A673 (cell line): ENCODE data around the gene CMTM2. TPM values are rescaled to one million over a fixed set of nuclear protein-coding genes. Genes with fewer than 3 reads are reported as not detected.

Source experiments
- BruUV-seq: library from RNA; stranded (reverse); fragments of 400-500 nt; replicated peaks from 2 replicates; lab custom pipeline; 2021; lab: Mats Ljungman, UMichigan
- CTCF ChIA-PET: fragments of 300-600 bp; sonication (Branson Sonifier 250); formaldehyde crosslinking; loops from one replicate; lab custom pipeline; 2022; ENCODE audit warnings: antibody characterized with exemption; lab: Charles Lee
- POLR2A ChIA-PET: fragments of 300-600 bp; sonication (Branson Sonifier 250); formaldehyde crosslinking; loops from one replicate; lab custom pipeline; 2022; ENCODE audit warnings: antibody characterized with exemption; ENCODE audit not compliant: low non-redundant PET; lab: Charles Lee
- DNase-seq: peaks from one replicate; pipeline ENCODE4 v3.0.0-alpha.2; 2015; ENCODE audit warnings: low spot score
- H3K27ac ChIP-seq: fragments of 200-600 bp; sonication (generic); 2 replicates; pipeline ENCODE4 v1.5.1; 2016; ENCODE audit warnings: mixed run types, low read depth, mild to moderate bottlenecking, mixed read lengths, antibody characterized with exemption, low read length; ENCODE audit not compliant: poor library complexity, severe bottlenecking
- H3K27me3 ChIP-seq: fragments of 200-600 bp; sonication (generic); replicated peaks from 2 replicates; pipeline ENCODE4 v1.6.1; 2017; ENCODE audit warnings: mixed run types, low read depth, mild to moderate bottlenecking, mixed read lengths, antibody characterized with exemption, low read length; ENCODE audit not compliant: insufficient read depth, poor library complexity
- H3K36me3 ChIP-seq: fragments of 200-600 bp; sonication (generic); 2 replicates; pipeline ENCODE4 v1.6.1; 2016; ENCODE audit warnings: mixed run types, mild to moderate bottlenecking, mixed read lengths, antibody characterized with exemption, low read length; ENCODE audit not compliant: insufficient read depth, poor library complexity, severe bottlenecking
- H3K4me1 ChIP-seq: fragments of 200-600 bp; sonication (generic); 2 replicates; pipeline ENCODE4 v1.6.1; 2017; ENCODE audit warnings: mixed run types, mild to moderate bottlenecking, mixed read lengths, antibody characterized with exemption, low read length; ENCODE audit not compliant: insufficient read depth, poor library complexity, severe bottlenecking
- H3K4me3 ChIP-seq: fragments of 200-600 bp; sonication (generic); 2 replicates; pipeline ENCODE4 v1.5.1; 2016; ENCODE audit warnings: low read depth, mixed run types, mild to moderate bottlenecking, mixed read lengths, low read length; ENCODE audit not compliant: poor library complexity, severe bottlenecking
- H3K9me3 ChIP-seq: fragments of 200-600 bp; sonication (generic); 2 replicates; pipeline ENCODE4 v1.6.1; 2016; ENCODE audit warnings: mixed run types, low read depth, mild to moderate bottlenecking, mixed read lengths, antibody characterized with exemption, low read length; ENCODE audit not compliant: poor library complexity, severe bottlenecking
- CTCF ChIP-seq: fragments of 300-800, 200-600 bp; sonication (generic); conservative IDR thresholded peaks from 2 replicates; pipeline ENCODE4 v1.5.1; 2017; ENCODE audit warnings: low read depth, mild to moderate bottlenecking, antibody characterized with exemption, low read length, moderate library complexity, mixed read lengths
- EZH2 ChIP-seq: fragments of 200-600 bp; sonication (generic); IDR thresholded peaks from 2 replicates; pipeline ENCODE4 v1.6.1; 2017; ENCODE audit warnings: borderline replicate concordance, low read depth, mild to moderate bottlenecking, mixed read lengths, antibody characterized with exemption, low read length; ENCODE audit not compliant: poor library complexity, severe bottlenecking
- intact Hi-C: fragments of 100-400 bp; cut with micrococcal nuclease; formaldehyde crosslinking; loops from one replicate; pipeline ENCODE4 v1.10.0; 2022; ENCODE audit not compliant: unreplicated experiment
- total RNA-seq: library from RNA; stranded (reverse); gene quantifications from 2 replicates; pipeline ENCODE4 v1.2.3, GENCODE V29; 2021

Gene CMTM2
- total RNA-seq, 1 experiment from 2014 or later, result not detected

GRCh38 chr16:66600477-66600876, 21.2 kb downstream of the CMTM2 start:
- Histone ChIP-seq H3K27ac (no peak overlapping the region), H3K4me3 (no peak overlapping the region), H3K9me3 (no peaks in the 10 kb centered on the region), H3K4me1 (peaks cover 8% of the 10 kb centered on the region), H3K27me3 (no peaks in the 10 kb centered on the region), H3K36me3 (no peaks in the 10 kb centered on the region)
- no peak for DNase-seq
- intact Hi-C loops, result no loop called here
- POLR2A ChIA-PET, result no interaction called here
- no peak for TF ChIP-seq EZH2
- TF ChIP-seq CTCF, result no peak
- CTCF ChIA-PET, result no interaction called here
- no TSS peak for BruUV-seq

GRCh38 chr16:66601471-66601870, 22.2 kb downstream of the CMTM2 start:
- POLR2A ChIA-PET, result no interaction called here

GRCh38 chr16:66603537-66604375, 24.5 kb downstream of the CMTM2 start:
- no TSS peak for BruUV-seq
- H3K4me1 ChIP-seq, result peaks cover 19% of the 10 kb centered on the region
- intact Hi-C loops, result loop anchor here (2.0 kb wide), 1 partner anchor 197 kb away; no protein-coding TSS in a partner anchor
- POLR2A ChIA-PET, result no interaction called here
- H3K36me3 ChIP-seq, result peaks cover 1% of the 10 kb centered on the region
- H3K27me3 ChIP-seq, result no peaks in the 10 kb centered on the region
- CTCF ChIA-PET, result interaction anchor here (0.6 kb wide), 1 partner anchor 204 kb away, joined by 3 read pairs; no protein-coding TSS in a partner anchor
- peak overlapping the region; percentile 95 for H3K4me3 ChIP-seq
- DNase-seq, result peak; percentile 73
- no peak for TF ChIP-seq EZH2
- TF ChIP-seq CTCF, result no peak
- peak overlapping the region; percentile 67 for H3K27ac ChIP-seq
- no peaks in the 10 kb centered on the region for H3K9me3 ChIP-seq

More at GRCh38 chr16:66601471-66601870, 22.2 kb downstream of the CMTM2 start:
- no peak overlapping the region for H3K4me3 ChIP-seq
- peaks cover 18% of the 10 kb centered on the region for H3K4me1 ChIP-seq
- H3K36me3 ChIP-seq, result no peaks in the 10 kb centered on the region
- intact Hi-C loops, result no loop called here
- no peak for DNase-seq
- H3K27ac ChIP-seq, result no peak overlapping the region
- CTCF ChIA-PET, result no interaction called here
- H3K9me3 ChIP-seq, result no peaks in the 10 kb centered on the region
- no TSS peak for BruUV-seq
- TF ChIP-seq CTCF, result no peak
- TF ChIP-seq EZH2, result no peak
- H3K27me3 ChIP-seq, result no peaks in the 10 kb centered on the region
